PFSK-1 (cell line): Measurements from ENCODE around the gene PSMC4.

Experiments used
- FOXP2 ChIP-seq: optimal IDR thresholded peaks from 2 replicates; pipeline ENCODE3; 2011; ENCODE audit warnings: borderline replicate concordance, control low read depth, inconsistent platforms; ENCODE audit not compliant: insufficient read depth; ENCODE audit errors: extremely low read length, extremely low read depth
- POLR2AphosphoS5 ChIP-seq: IDR thresholded peaks from 2 replicates; pipeline ENCODE4 v1.6.1; 2012; ENCODE audit warnings: low read depth, mild to moderate bottlenecking, control low read depth, low read length, moderate library complexity
- REST ChIP-seq, 2 experiments: IDR thresholded peaks; 2 replicates each; pipeline versions ENCODE4 v1.6.1 to v1.8.0; 2011 to 2012; ENCODE audit warnings: low read depth in 2 of 2, low read length in 2 of 2, control low read depth in 1 of 2, inconsistent platforms in 1 of 2, mild to moderate bottlenecking in 1 of 2, moderate library complexity in 1 of 2; ENCODE audit not compliant: insufficient read depth in 1 of 2
- SIN3A ChIP-seq: IDR thresholded peaks from 2 replicates; pipeline ENCODE4 v1.6.1; 2012; ENCODE audit warnings: mild to moderate bottlenecking, low read length, moderate library complexity, borderline replicate concordance; ENCODE audit not compliant: insufficient read depth
- TAF1 ChIP-seq: IDR thresholded peaks from 2 replicates; pipeline ENCODE4 v1.6.1; 2012; ENCODE audit warnings: low read length, control low read depth, borderline replicate concordance; ENCODE audit not compliant: insufficient read depth

Gene PSMC4

GRCh38 chr19:39937094-39937720, 33.8 kb upstream of the PSMC4 start:
- no peak for TF ChIP-seq POLR2AphosphoS5
- no peak for TF ChIP-seq TAF1
- TF ChIP-seq REST (IDR thresholded peaks at IDR 0.05; ENCODE audit: insufficient read depth in 1 of 2, low read depth in 2 of 2, low read length in 2 of 2): no peak
- no peak for TF ChIP-seq FOXP2
- no peak for TF ChIP-seq SIN3A

- TF ChIP-seq FOXP2 (no peak), REST (IDR thresholded peaks at IDR 0.05; ENCODE audit: insufficient read depth in 1 of 2, low read depth in 2 of 2, low read length in 2 of 2) (no peak), SIN3A (no peak)
Measured at GRCh38 chr19:39937787-39938186, 33.2 kb upstream of the PSMC4 start.

- no peak for TF ChIP-seq POLR2AphosphoS5
- TF ChIP-seq SIN3A: no peak
- TF ChIP-seq REST (IDR thresholded peaks at IDR 0.05; ENCODE audit: insufficient read depth in 1 of 2, low read depth in 2 of 2, low read length in 2 of 2): no peak
- no peak for TF ChIP-seq FOXP2
- no peak for TF ChIP-seq TAF1
Measured at GRCh38 chr19:39939556-39939955, 31.4 kb upstream of the PSMC4 start.

- TF ChIP-seq FOXP2: no peak
- TF ChIP-seq SIN3A: no peak
- TF ChIP-seq POLR2AphosphoS5: no peak
- no peak for TF ChIP-seq REST (IDR thresholded peaks at IDR 0.05; ENCODE audit: insufficient read depth in 1 of 2, low read depth in 2 of 2, low read length in 2 of 2)
- no peak for TF ChIP-seq TAF1
Measured at GRCh38 chr19:39940221-39940833, 30.6 kb upstream of the PSMC4 start.

GRCh38 chr19:39941151-39941550, 29.8 kb upstream of the PSMC4 start:
- TF ChIP-seq POLR2AphosphoS5 (no peak), TAF1 (no peak), FOXP2 (no peak), SIN3A (no peak), REST (IDR thresholded peaks at IDR 0.05; ENCODE audit: insufficient read depth in 1 of 2, low read depth in 2 of 2, low read length in 2 of 2) (no peak)
